HG03521 (cell line): ENCODE measurements around the gene MAPKBP1.

ENCODE experiments used
- ATAC-seq: cut with Tn5 transposase; IDR thresholded peaks from one replicate; pipeline ENCODE4 v1.9.1; 2021; ENCODE audit warnings: mild to moderate bottlenecking, moderate library complexity; ENCODE audit not compliant: unreplicated experiment

The MAPKBP1 gene

DNA sequence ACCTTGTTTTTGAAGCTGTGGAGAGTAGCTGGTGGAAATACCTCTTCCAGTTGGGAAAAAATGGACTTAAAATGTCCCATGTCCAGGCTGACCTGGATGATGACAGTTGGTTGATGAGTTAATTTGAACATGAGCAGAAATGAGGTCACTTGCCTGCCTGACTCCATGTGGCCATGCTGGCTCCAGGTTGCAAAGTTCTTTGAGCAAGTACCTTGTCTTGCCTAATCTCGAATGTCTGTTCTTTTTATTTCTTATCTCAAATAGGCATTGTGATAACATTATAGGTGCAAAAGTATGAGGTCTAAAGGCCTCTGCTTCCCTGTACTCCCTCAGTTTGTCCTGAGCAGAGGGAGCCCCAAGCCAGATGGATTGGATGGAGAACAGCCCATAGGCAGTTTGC is 9.0 kb downstream of the MAPKBP1 start:
- ATAC-seq = no peak

DNA sequence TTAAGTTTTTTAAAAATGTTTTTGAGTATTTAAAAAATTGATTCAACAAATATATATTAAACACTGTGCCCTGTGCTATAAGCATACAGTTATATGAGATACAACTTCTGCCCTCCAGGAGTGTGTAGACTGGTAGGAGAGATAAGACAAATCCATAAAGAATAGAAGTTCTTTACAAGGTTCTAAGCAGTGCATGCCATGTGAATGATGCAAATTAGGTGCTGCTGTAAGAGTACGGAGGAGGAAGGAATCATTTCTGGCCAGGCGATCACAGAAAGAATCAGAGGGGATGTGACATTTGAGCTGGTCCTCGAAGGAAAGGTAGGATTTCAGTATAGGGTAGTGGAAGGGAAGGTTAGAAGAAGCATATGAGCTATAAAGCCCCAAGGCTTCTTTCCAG is 14.0 kb downstream of the MAPKBP1 start:
- no peak for ATAC-seq

- no peak for ATAC-seq
Observed at GRCh38 chr15:41789236-41789635, 15.0 kb downstream of the MAPKBP1 start.

- no peak for ATAC-seq
Observed at GRCh38 chr15:41789662-41790061, 15.4 kb downstream of the MAPKBP1 start.

- ATAC-seq = no peak
Observed at GRCh38 chr15:41790169-41790568, 15.9 kb downstream of the MAPKBP1 start.

DNA sequence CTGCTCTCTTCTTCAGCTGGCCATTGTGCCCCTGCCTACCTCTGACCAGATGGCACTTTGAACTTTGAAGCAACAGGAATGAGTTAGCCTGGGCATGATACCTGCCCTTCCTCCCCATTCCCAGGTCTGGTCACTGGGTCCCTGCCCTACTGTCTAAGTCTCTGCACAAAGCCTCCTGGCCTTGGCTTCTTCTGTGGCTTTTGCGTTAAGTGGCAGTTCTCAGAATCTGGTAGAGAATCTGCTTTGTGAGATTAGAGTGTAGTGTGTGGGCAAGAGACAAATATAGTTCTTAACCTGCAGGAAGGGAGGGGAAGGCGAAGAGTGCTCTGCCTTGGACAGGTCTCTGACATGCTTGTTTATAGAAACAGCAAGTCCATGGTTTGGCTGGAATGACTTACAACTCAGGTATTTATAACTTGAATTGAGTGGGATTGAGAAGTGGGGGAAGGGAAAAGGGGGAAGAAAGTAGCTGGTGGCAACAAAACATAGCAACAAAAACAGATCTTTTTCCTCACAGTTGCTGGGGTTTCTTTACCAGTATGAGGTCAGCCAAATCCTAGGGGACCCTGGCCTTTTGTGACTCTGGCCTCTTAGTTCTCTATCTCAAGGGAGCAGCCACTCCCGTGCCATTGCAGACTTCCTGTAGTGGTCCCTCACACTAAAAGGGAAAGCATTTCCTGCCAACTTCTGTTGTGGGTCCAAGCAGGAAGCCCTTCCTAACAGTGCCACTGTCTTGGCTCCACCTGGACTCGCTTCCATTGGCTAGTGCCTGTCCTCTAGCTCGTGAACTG is 16.7 kb downstream of the MAPKBP1 start:
- ATAC-seq = no peak

DNA sequence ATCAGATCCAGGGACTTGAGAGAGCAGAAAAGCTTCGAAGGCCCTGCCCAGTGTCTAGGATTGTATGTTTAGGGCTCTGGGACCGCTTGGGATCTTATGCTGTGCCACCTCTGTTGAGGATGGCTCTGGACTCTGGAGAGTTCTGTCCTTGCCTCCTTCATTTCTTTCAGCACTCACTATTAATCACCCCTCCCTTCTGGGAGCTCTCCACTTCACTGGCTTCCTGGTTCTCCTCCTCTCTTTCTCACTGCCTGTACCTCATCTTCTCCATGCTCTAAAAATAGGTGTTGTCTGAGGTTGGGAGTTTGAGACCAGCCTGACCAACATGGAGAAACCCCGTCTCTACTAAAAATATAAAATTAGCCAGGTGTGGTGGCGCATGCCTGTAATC is 17.3 kb downstream of the MAPKBP1 start:
- ATAC-seq = no peak

DNA sequence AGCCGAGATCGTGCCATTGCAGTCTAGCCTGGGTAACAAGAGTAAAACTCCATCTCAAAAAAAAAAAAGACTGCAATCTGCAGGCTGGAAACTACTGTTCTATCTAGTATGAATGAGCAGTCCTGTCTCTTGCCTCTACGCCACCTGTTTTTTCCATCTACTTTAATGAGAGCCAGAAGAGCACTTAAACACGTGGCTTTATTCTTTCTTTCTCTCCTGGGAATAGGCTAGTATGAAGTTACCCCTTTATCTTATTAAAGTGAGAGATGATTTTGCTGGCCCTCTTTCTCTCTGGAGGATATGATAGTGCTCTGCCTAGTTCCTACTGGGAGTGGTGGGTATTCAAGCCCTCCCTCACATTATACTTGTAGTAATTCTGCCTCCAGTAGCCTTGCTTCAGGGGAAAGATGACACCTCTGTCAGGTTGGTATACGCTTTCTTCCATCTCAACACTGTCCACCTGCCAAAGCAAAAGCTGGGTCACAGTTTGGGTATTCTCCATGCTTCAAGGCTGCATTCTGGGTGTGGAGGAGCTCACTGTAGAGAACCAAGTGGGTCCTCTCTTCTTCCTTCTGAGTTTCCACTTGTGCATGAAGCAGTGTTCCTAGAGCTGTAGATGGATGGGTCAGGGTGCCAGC is 17.8 kb downstream of the MAPKBP1 start:
- ATAC-seq = no peak

- ATAC-seq = no peak
Observed at GRCh38 chr15:41794081-41794480, 19.8 kb downstream of the MAPKBP1 start.

- ATAC-seq = no peak
Observed at GRCh38 chr15:41795996-41796856, 21.9 kb downstream of the MAPKBP1 start.

- ATAC-seq = no peak
Observed at GRCh38 chr15:41797201-41797944, 23.1 kb downstream of the MAPKBP1 start.

DNA sequence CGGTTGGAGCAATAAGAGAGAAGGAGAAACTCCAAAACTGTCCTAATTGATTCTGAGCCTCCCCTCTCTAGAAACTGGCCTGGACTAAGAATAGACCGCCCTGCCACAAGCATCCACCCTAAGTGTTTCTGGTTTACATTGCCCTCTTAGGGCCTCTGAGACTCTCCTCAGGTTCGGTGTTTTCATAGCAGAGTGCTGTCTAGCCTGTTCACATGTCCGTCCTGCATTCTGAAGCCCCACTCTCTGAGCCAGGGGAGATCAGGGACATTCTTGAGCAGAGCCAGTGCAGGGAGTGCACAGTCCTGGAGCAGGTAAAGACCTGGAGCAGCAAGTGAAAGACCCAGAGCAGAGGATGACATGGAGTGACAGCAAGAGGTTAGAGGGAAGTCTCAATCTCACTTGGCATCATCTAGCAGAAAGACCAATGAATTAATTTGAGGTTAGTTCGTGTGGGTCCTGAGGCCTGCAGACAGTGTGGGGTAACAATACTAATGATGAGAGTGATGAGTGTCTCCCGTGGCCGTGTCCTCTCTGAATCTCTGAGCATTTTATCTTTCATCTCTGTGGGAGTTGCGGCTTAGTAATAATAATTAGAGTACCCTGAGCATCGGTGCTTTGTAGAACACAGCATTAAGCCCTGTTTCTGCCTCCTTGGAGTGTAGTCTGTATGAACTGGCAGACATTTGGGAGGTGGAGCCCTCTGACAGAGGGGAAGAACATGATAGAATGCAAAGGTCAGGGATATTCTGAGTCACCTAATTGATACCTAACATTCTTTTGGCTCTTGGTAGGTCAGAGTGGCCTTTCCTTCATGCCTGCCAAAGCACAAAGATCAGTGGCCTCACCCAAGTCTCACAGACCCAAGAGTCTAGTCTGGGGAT is 24.6 kb downstream of the MAPKBP1 start:
- ATAC-seq = no peak

DNA sequence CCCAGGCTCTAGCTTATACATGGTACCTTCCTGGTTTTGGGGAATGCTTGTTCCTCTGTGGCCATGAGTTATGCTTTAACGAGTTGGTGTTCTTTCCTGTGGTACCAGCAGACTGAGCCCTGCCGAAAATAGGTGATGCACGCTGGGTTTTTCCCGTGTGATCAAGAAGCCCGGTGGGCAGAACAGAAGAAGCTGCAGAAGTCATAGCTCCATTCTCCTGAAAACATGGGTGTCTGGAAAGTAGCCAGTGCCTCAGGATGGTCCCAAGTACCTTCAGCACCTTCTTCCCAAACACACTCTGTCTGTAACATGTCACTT is 25.2 kb downstream of the MAPKBP1 start:
- ATAC-seq = no peak

DNA sequence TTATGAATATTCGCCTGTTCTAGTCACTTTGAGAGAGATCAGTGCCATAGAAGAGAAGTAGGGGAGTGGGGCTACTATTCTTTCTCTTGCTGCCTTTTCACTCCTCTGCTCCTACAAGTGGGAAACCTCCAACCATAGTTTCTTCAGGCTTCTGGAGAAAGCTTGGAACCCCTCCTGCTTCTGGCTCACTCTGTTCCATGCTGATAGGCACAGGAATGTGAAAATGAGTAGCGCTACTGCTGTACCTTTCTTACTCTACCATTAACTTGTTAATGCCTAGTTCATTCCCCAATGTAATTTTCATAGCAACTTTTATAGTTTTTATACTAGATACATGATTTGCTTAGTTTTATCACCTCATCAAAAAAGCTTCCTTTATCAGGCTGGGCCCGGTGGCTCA is 26.9 kb downstream of the MAPKBP1 start:
- ATAC-seq = no peak

- ATAC-seq = no peak
Observed at GRCh38 chr15:41801850-41802455, 27.7 kb downstream of the MAPKBP1 start.

DNA sequence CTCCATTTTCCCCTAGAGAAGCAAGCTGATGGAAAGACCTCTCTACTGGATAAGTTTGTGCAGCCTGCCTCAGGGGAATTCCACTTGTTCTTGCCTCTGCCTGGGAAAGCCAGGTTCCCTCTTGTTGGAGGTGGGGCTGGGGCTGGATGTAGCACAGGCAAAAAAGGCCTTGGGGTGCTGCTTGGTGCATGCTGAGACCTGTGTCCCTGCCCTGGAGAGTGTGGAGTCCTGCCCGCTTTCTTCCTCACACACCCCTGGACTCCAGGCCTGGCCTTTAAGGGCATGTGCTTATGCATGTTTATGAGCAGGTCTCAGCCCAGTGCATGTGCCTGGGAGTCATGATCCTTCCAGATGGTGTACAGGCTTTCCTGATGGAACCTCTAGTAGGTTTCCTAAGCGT is 30.1 kb downstream of the MAPKBP1 start:
- no peak for ATAC-seq

GRCh38 chr15:41804916-41805666 is 30.8 kb downstream of the MAPKBP1 start:
- ATAC-seq = no peak

DNA sequence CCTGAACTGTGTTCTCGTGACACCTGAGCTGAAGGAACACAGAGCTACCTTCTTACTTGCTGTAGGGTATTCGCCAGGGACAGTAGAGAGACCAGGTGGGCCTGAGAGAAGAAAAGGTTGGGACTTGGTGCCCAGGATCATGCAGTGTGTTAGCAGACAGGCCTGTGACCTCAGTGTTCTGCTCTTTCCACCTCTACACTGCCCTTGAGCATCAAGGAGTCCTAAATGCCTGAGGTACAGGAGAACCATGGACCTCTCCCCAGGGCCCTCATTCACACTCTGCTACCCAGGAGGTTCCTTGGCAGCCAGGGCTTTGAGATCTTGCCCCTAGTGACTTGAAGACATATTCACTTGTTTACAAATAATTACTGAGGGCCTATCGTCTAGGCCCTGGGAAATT is 31.4 kb downstream of the MAPKBP1 start:
- no peak for ATAC-seq
